H9 (cell line): ENCODE results near the gene CXCR4. TPM values are rescaled to one million over a fixed set of nuclear protein-coding genes. Genes with fewer than 3 reads are reported as not detected.

ENCODE experiments used
- DNase-seq: peaks from one replicate; pipeline ENCODE4 v3.0.0-alpha.2; 2017
- H2AFZ ChIP-seq: one replicate; pipeline ENCODE4 v1.6.1; 2013; ENCODE audit warnings: mild to moderate bottlenecking, low read length, control low read depth, moderate library complexity
- H2AK5ac ChIP-seq: 2 replicates; pipeline ENCODE4 v1.6.1; 2013; ENCODE audit warnings: low read length, control low read depth, mixed read lengths; ENCODE audit not compliant: insufficient read length
- H2BK120ac ChIP-seq: one replicate; pipeline ENCODE4 v1.6.1; 2013; ENCODE audit warnings: low read depth, mild to moderate bottlenecking, low read length, control low read depth, inconsistent platforms; ENCODE audit not compliant: poor library complexity, severe bottlenecking
- H2BK12ac ChIP-seq: 2 replicates; pipeline ENCODE4 v1.6.1; 2013; ENCODE audit warnings: low read length, control low read depth, mixed read lengths, low read depth; ENCODE audit not compliant: insufficient read length
- H2BK15ac ChIP-seq: 2 replicates; pipeline ENCODE4 v1.6.1; 2013; ENCODE audit warnings: low read depth, low read length, control low read depth
- H2BK20ac ChIP-seq: one replicate; pipeline ENCODE4 v1.6.1; 2013; ENCODE audit warnings: low read depth, mild to moderate bottlenecking, low read length, control low read depth, inconsistent platforms; ENCODE audit not compliant: poor library complexity, severe bottlenecking
- H2BK5ac ChIP-seq: 2 replicates; pipeline ENCODE4 v1.6.1; 2013; ENCODE audit warnings: low read length, control low read depth, mixed read lengths; ENCODE audit not compliant: insufficient read length
- H3K14ac ChIP-seq: 2 replicates; pipeline ENCODE4 v1.6.1; 2013; ENCODE audit warnings: low read length, control low read depth; ENCODE audit not compliant: insufficient read depth
- H3K18ac ChIP-seq: 2 replicates; pipeline ENCODE4 v1.6.1; 2013; ENCODE audit warnings: low read depth, mild to moderate bottlenecking, mixed read lengths, low read length, control low read depth; ENCODE audit not compliant: insufficient read length
- H3K23ac ChIP-seq: 2 replicates; pipeline ENCODE4 v1.6.1; 2013; ENCODE audit warnings: low read length, control low read depth, mixed read lengths, low read depth; ENCODE audit not compliant: insufficient read length
- H3K23me2 ChIP-seq: 2 replicates; pipeline ENCODE4 v1.6.1; 2013; ENCODE audit warnings: low read depth, mild to moderate bottlenecking, mixed read lengths, low read length, control low read depth; ENCODE audit not compliant: insufficient read length, poor library complexity, severe bottlenecking
- H3K27ac ChIP-seq: 2 replicates; pipeline ENCODE4 v1.5.1; 2013; ENCODE audit warnings: low read length, control low read depth, mixed read lengths, low read depth; ENCODE audit not compliant: insufficient read length
- H3K27me3 ChIP-seq: 2 replicates; pipeline ENCODE4 v1.6.1; 2013; ENCODE audit warnings: low read length, control low read depth, inconsistent platforms; ENCODE audit not compliant: insufficient read depth
- H3K4ac ChIP-seq: 2 replicates; pipeline ENCODE4 v1.6.1; 2013; ENCODE audit warnings: low read depth, mild to moderate bottlenecking, control low read depth, inconsistent platforms, low read length, moderate library complexity
- H3K4me1 ChIP-seq: 2 replicates; pipeline ENCODE4 v1.6.1; 2013; ENCODE audit warnings: low read length, control low read depth, inconsistent platforms; ENCODE audit not compliant: insufficient read depth
- H3K4me2 ChIP-seq: 2 replicates; pipeline ENCODE4 v1.6.1; 2013; ENCODE audit warnings: low read length, control low read depth, mixed read lengths; ENCODE audit not compliant: insufficient read length, insufficient read depth
- H3K56ac ChIP-seq: 2 replicates; pipeline ENCODE4 v1.6.1; 2013; ENCODE audit warnings: low read depth, mild to moderate bottlenecking, mixed read lengths, low read length, control low read depth; ENCODE audit not compliant: insufficient read length
- H3K79me1 ChIP-seq: 2 replicates; pipeline ENCODE4 v1.6.1; 2013; ENCODE audit warnings: low read depth, mild to moderate bottlenecking, moderate library complexity, low read length, control low read depth, inconsistent platforms; ENCODE audit not compliant: insufficient read depth, poor library complexity, severe bottlenecking
- H3K79me2 ChIP-seq: 2 replicates; pipeline ENCODE4 v1.6.1; 2013; ENCODE audit warnings: low read length, control low read depth, inconsistent platforms; ENCODE audit not compliant: insufficient read depth
- H3K9ac ChIP-seq: 2 replicates; pipeline ENCODE4 v1.6.1; 2013; ENCODE audit warnings: low read length, control low read depth, mixed read lengths; ENCODE audit not compliant: insufficient read length; ENCODE audit errors: extremely low read depth
- H3K9me3 ChIP-seq: one replicate; pipeline ENCODE4 v1.6.1; 2013; ENCODE audit warnings: low read depth, low read length, inconsistent platforms; ENCODE audit not compliant: control insufficient read depth
- H3T11ph ChIP-seq: one replicate; pipeline ENCODE4 v1.6.1; 2013; ENCODE audit warnings: mild to moderate bottlenecking, low read length, control low read depth, inconsistent platforms
- H4K20me1 ChIP-seq: one replicate; pipeline ENCODE4 v1.6.1; 2013; ENCODE audit not compliant: control insufficient read depth, insufficient read length, insufficient read depth
- H4K5ac ChIP-seq: 2 replicates; pipeline ENCODE4 v1.6.1; 2013; ENCODE audit warnings: low read depth, mild to moderate bottlenecking, mixed read lengths, low read length, control low read depth; ENCODE audit not compliant: insufficient read length
- H4K8ac ChIP-seq: replicated peaks from 2 replicates; pipeline ENCODE4 v1.6.1; 2013; ENCODE audit warnings: low read length, control low read depth, mixed read lengths, low read depth; ENCODE audit not compliant: insufficient read length
- H4K91ac ChIP-seq: 2 replicates; pipeline ENCODE4 v1.6.1; 2013; ENCODE audit warnings: low read depth, mild to moderate bottlenecking, moderate library complexity, mixed read lengths, low read length, control low read depth; ENCODE audit not compliant: insufficient read length
- H3K27ac Mint-ChIP-seq, 3 experiments: 2 replicates in 2 of 3; 3 replicates in 1 of 3; pipeline ENCODE4 v1.8.0; 2020 to 2021; ENCODE audit warnings: mixed read lengths in 3 of 3, mild to moderate bottlenecking in 1 of 3, moderate library complexity in 1 of 3
- H3K27me3 Mint-ChIP-seq: 2 replicates; pipeline ENCODE4 v1.8.0; 2021; ENCODE audit warnings: low read depth, mild to moderate bottlenecking, moderate library complexity, mixed read lengths
- H3K36me3 Mint-ChIP-seq, 3 experiments: 2 replicates in 2 of 3; 3 replicates in 1 of 3; pipeline ENCODE4 v1.8.0; 2020 to 2021; ENCODE audit warnings: low read depth in 3 of 3, mixed read lengths in 3 of 3; ENCODE audit not compliant: insufficient read depth in 1 of 3
- H3K4me1 Mint-ChIP-seq, 2 experiments: 2 replicates each; pipeline ENCODE4 v1.8.0; 2020; ENCODE audit warnings: mixed read lengths in 2 of 2
- H3K4me3 Mint-ChIP-seq, 2 experiments: 2 replicates in 1 of 2; 3 replicates in 1 of 2; pipeline ENCODE4 v1.8.0; 2020 to 2021; ENCODE audit warnings: mild to moderate bottlenecking in 2 of 2, mixed read lengths in 2 of 2, moderate library complexity in 1 of 2
- H3K9me3 Mint-ChIP-seq, 2 experiments: 2 replicates in 1 of 2; 3 replicates in 1 of 2; pipeline ENCODE4 v1.8.0; 2020; ENCODE audit warnings: mild to moderate bottlenecking in 2 of 2, mixed read lengths in 2 of 2, moderate library complexity in 1 of 2
- WGBS: extraction: QIAGEN DNeasy Blood & Tissue Kit; methylation state at CpG from one replicate; pipeline ENCODE4 v1.1.7; 2013; ENCODE audit warnings: missing lambda C conversion rate, low lambda C conversion rate, mixed read lengths; ENCODE audit not compliant: insufficient read length; ENCODE audit errors: extremely low coverage; 5-methylcytosine and 5-hydroxymethylcytosine counted together
- total RNA-seq: library from RNA; stranded (reverse); gene quantifications from 2 replicates; pipeline ENCODE4 v1.2.1, GENCODE V29; 2021
- TF ChIP-seq, protein P1 (sequence below): fragments of 200-600 bp; sonication (generic); conservative IDR thresholded peaks from 3 replicates; pipeline ENCODE4 v1.8.0; 2021; ENCODE audit warnings: antibody characterized with exemption, mild to moderate bottlenecking

The CXCR4 gene
- total RNA-seq, 1 experiment from 2014 or later = 1.0 TPM

DNA sequence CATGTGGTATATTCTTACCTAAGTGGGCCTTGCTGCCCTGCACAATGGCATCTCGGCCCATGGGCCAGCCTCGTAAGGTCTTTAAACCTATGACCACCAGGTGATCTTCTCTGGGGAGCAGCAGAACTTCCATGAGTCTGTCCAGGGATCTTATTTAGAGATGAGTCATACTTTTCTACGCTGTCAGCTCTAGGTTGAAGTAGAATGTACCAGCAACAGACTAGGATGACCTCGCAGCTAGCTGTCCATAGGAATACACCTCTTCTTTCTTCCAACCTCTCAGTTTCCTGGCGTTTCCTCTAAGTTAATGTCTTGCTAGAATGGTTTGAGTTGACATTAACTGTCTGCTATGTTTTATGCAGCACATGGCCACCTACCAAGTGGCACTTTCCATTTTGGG is 15.6 kb upstream of the CXCR4 start:
- peaks cover 9% of the 10 kb centered on the region; the same call in 1 of the 2 replicates for H3K27me3 Mint-ChIP-seq
- no peak overlapping the region for H3K56ac ChIP-seq
- H3K4me1 ChIP-seq = no peaks in the 10 kb centered on the region; the same call in 1 of the 2 replicates
- H3K4me3 Mint-ChIP-seq = no peak overlapping the region
- no peak overlapping the region for H4K5ac ChIP-seq
- H3K14ac ChIP-seq = no peak overlapping the region
- H3K27ac ChIP-seq = no peak overlapping the region
- no peak overlapping the region for H3K27ac Mint-ChIP-seq
- no peak overlapping the region for H3K18ac ChIP-seq
- no peak overlapping the region for H3K4ac ChIP-seq
- no peak for DNase-seq
- H3K23ac ChIP-seq = no peak overlapping the region
- H3K23me2 ChIP-seq = no peaks in the 10 kb centered on the region
- H2BK120ac ChIP-seq = no peak overlapping the region
- no peaks in the 10 kb centered on the region for H3K27me3 ChIP-seq
- no peak overlapping the region for H2BK5ac ChIP-seq
- H4K91ac ChIP-seq = no peak overlapping the region
- H3K36me3 Mint-ChIP-seq = no peaks in the 10 kb centered on the region
- no peak overlapping the region for H3K9ac ChIP-seq
- no peak overlapping the region for H4K8ac ChIP-seq
- WGBS = no CpG with 5 or more reads among the region's 5 CpGs
- no peaks in the 10 kb centered on the region for H3K79me1 ChIP-seq
- H2BK20ac ChIP-seq = no peak overlapping the region
- no peaks in the 10 kb centered on the region for H3K79me2 ChIP-seq
- no peak overlapping the region for H3T11ph ChIP-seq
- no peaks in the 10 kb centered on the region for H3K9me3 ChIP-seq
- H2AFZ ChIP-seq = no peak overlapping the region
- no peak overlapping the region for H2AK5ac ChIP-seq
- H2BK12ac ChIP-seq = no peak overlapping the region
- H3K4me2 ChIP-seq = no peak overlapping the region
- H2BK15ac ChIP-seq = no peak overlapping the region
- TF ChIP-seq, protein P1, sequence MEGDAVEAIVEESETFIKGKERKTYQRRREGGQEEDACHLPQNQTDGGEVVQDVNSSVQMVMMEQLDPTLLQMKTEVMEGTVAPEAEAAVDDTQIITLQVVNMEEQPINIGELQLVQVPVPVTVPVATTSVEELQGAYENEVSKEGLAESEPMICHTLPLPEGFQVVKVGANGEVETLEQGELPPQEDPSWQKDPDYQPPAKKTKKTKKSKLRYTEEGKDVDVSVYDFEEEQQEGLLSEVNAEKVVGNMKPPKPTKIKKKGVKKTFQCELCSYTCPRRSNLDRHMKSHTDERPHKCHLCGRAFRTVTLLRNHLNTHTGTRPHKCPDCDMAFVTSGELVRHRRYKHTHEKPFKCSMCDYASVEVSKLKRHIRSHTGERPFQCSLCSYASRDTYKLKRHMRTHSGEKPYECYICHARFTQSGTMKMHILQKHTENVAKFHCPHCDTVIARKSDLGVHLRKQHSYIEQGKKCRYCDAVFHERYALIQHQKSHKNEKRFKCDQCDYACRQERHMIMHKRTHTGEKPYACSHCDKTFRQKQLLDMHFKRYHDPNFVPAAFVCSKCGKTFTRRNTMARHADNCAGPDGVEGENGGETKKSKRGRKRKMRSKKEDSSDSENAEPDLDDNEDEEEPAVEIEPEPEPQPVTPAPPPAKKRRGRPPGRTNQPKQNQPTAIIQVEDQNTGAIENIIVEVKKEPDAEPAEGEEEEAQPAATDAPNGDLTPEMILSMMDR = no peak
- H4K20me1 ChIP-seq = no peaks in the 10 kb centered on the region
- H3K9me3 Mint-ChIP-seq = no peaks in the 10 kb centered on the region
- peaks cover 6 to 9% of the 10 kb centered on the region in 2 experiments for H3K4me1 Mint-ChIP-seq
